Stimulated activated naive CD8-positive, alpha-beta T cell treated with anti-CD3 and anti-CD28 coated beads, Interleukin-15, Interleukin-2, amounts not matched to agents 100 U/mL and 50 U/mL, for 24 hours (primary cell): ENCODE data around the gene OLIG1.

ENCODE experiments used
- ATAC-seq: fragments of 150-1000 bp; cut with Tn5 transposase; one replicate; pipeline ENCODE4 v1.10.0; 2021
- DNase-seq: peaks from one replicate; pipeline ENCODE4 v3.0.0; 2021

The OLIG1 gene

GRCh38 chr21:33069994-33070743 lies at the start of gene OLIG1:
TSS of gene OLIG1 (plus strand) at chr21:33070141. CDS start at chr21:33070247, 106 bp downstream.
- DNase-seq: peak; percentile 42
- ATAC-seq: peak; percentile 65

GRCh38 chr21:33020558-33021100 lies 49.3 kb upstream of the OLIG1 start:
- no peak for ATAC-seq

GRCh38 chr21:33021150-33021549 lies 48.8 kb upstream of the OLIG1 start:
- DNase-seq (no peak), ATAC-seq (no peak)

More at GRCh38 chr21:33020558-33021100, 49.3 kb upstream of the OLIG1 start:
- no peak for DNase-seq

GRCh38 chr21:33021667-33022066 lies 48.3 kb upstream of the OLIG1 start:
- ATAC-seq: no peak
- no peak for DNase-seq

- DNase-seq (no peak), ATAC-seq (no peak)
Observed at GRCh38 chr21:33022489-33022827, 47.5 kb upstream of the OLIG1 start.

GRCh38 chr21:33022828-33023573 lies 46.9 kb upstream of the OLIG1 start:
- ATAC-seq: no peak
- no peak for DNase-seq

- DNase-seq: peak; percentile 22
Observed at GRCh38 chr21:33023574-33024200, 46.3 kb upstream of the OLIG1 start.

GRCh38 chr21:33024201-33025103 lies 45.5 kb upstream of the OLIG1 start:
- no peak for ATAC-seq
- DNase-seq: no peak

More at GRCh38 chr21:33023574-33024200, 46.3 kb upstream of the OLIG1 start:
- no peak for ATAC-seq

GRCh38 chr21:33025106-33025488 lies 44.8 kb upstream of the OLIG1 start:
- ATAC-seq: no peak
- DNase-seq: no peak

- ATAC-seq (no peak), DNase-seq (peak; percentile 23)
Observed at GRCh38 chr21:33025489-33026442, 44.2 kb upstream of the OLIG1 start, which contains the start of gene OLIG2. TSS of gene OLIG2 (plus strand) at chr21:33025935. CDS start at chr21:33026863, 928 bp downstream.

- no peak for DNase-seq
- ATAC-seq: no peak
Observed at GRCh38 chr21:33026443-33026858, 43.5 kb upstream of the OLIG1 start.

- ATAC-seq: no peak
Observed at GRCh38 chr21:33026878-33027400, 43.0 kb upstream of the OLIG1 start.

GRCh38 chr21:33027401-33028286 lies 42.3 kb upstream of the OLIG1 start:
- ATAC-seq (no peak), DNase-seq (no peak)

More at GRCh38 chr21:33026878-33027400, 43.0 kb upstream of the OLIG1 start:
- peak; percentile 13 for DNase-seq

- DNase-seq (no peak), ATAC-seq (no peak)
Observed at GRCh38 chr21:33028287-33028670, 41.7 kb upstream of the OLIG1 start.

- DNase-seq (peak; percentile 27), ATAC-seq (no peak)
Observed at GRCh38 chr21:33028773-33029384, 41.1 kb upstream of the OLIG1 start.

- no peak for DNase-seq
- no peak for ATAC-seq
Observed at GRCh38 chr21:33029385-33029921, 40.5 kb upstream of the OLIG1 start.

- DNase-seq (no peak), ATAC-seq (no peak)
Observed at GRCh38 chr21:33029975-33030461, 39.9 kb upstream of the OLIG1 start.

- ATAC-seq: no peak
Observed at GRCh38 chr21:33030633-33031032, 39.3 kb upstream of the OLIG1 start.

More at GRCh38 chr21:33030633-33031032, 39.3 kb upstream of the OLIG1 start:
- DNase-seq: no peak
